Adrenal gland (tissue), 5 donors: ENCODE results near the gene SNX9.

Source experiments
- POLR2A ChIP-seq, 2 donors: fragments of 450-650 bp; IDR thresholded peaks; one replicate each; pipeline ENCODE4 v1.6.1; 2017; ENCODE audit warnings: antibody characterized with exemption in 2 of 2, mild to moderate bottlenecking in 2 of 2, moderate library complexity in 1 of 2
- TF ChIP-seq, protein P1 (sequence below), 6 experiments: fragments of 450-650 bp in 4 of 6; fragments of 200-600 bp in 2 of 6; sonication (generic) in 1 of 6; IDR thresholded peaks; 1 replicate in 5 of 6; 2 replicates in 1 of 6; pipeline versions ENCODE4 v1.5.1 to v1.8.0; 2016 to 2021; ENCODE audit warnings: antibody characterized with exemption in 6 of 6, mild to moderate bottlenecking in 2 of 6, moderate library complexity in 1 of 6
- donor health status: DM: no; HTN: no; CAD: no.

DNA sequence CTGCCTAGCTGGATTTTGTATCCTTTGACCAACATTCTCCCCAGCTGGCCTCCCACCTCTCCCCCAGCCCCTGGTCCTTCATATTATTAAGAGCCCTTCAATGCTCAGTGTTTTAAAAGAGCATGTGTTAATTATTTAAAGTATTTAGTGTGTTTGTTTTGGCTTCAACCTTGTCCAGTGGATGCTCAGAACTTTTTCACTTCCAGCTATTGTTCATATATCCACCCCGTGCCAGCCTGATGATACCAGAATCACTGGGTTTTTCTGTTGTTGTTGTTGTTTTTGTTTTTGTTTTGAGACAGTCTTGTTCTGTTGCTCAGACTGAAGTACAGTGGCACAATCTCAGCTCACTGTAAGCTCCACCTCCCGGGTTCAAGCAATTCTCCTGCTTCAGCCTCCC, 30.4 kb upstream of the SNX9 start:
- no peak for TF ChIP-seq POLR2A (IDR thresholded peaks at IDR 0.05)
- TF ChIP-seq, protein P1, sequence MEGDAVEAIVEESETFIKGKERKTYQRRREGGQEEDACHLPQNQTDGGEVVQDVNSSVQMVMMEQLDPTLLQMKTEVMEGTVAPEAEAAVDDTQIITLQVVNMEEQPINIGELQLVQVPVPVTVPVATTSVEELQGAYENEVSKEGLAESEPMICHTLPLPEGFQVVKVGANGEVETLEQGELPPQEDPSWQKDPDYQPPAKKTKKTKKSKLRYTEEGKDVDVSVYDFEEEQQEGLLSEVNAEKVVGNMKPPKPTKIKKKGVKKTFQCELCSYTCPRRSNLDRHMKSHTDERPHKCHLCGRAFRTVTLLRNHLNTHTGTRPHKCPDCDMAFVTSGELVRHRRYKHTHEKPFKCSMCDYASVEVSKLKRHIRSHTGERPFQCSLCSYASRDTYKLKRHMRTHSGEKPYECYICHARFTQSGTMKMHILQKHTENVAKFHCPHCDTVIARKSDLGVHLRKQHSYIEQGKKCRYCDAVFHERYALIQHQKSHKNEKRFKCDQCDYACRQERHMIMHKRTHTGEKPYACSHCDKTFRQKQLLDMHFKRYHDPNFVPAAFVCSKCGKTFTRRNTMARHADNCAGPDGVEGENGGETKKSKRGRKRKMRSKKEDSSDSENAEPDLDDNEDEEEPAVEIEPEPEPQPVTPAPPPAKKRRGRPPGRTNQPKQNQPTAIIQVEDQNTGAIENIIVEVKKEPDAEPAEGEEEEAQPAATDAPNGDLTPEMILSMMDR (IDR thresholded peaks at IDR 0.05): no peak
